ENCODE data around the gene ELOVL6. TPM values are rescaled to one million over a fixed set of nuclear protein-coding genes. Genes with fewer than 3 reads are reported as not detected.

Gene ELOVL6
- total RNA-seq, 2 donors from 2014 or later = 43.5 to 44.8 TPM

DNA sequence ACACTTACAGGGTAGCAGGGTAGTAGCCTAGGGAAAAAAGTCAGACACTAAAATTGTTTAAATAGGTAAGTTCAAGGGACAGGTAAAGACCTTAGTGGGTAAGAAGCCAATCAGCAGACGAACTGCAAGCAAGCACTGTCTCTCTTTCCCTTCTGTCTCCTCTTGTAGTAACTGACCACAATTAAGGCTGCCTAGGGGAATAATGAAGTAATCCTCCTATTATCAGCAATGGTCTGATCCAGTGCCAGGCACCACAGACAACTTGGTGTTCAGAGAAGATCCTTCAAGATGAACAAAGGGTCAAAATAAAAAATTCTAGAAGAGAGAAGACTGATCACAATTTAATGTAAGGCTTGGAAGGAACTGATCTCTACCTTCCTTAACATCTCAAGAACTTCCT is 62.9 kb downstream of the ELOVL6 start:
- no peak overlapping the region for H3K27ac Mint-ChIP-seq
- no peaks in the 10 kb centered on the region for H3K36me3 Mint-ChIP-seq (ENCODE audit: low read depth)
- peaks cover 14% of the 10 kb centered on the region for H3K4me1 ChIP-seq (ENCODE audit: control insufficient read depth, insufficient read depth, low read length)
- no peaks in the 10 kb centered on the region for H3K36me3 ChIP-seq (ENCODE audit: control insufficient read depth, insufficient read depth, low read length)
- peaks cover 59% of the 10 kb centered on the region for H3K4me1 Mint-ChIP-seq
- WGBS, 2 experiments (ENCODE audit: insufficient coverage in 1 of 2, insufficient read length in 1 of 2) = 50 to 79% methylated on average over 1 of the region's 1 CpG
- TF ChIP-seq, protein P1, sequence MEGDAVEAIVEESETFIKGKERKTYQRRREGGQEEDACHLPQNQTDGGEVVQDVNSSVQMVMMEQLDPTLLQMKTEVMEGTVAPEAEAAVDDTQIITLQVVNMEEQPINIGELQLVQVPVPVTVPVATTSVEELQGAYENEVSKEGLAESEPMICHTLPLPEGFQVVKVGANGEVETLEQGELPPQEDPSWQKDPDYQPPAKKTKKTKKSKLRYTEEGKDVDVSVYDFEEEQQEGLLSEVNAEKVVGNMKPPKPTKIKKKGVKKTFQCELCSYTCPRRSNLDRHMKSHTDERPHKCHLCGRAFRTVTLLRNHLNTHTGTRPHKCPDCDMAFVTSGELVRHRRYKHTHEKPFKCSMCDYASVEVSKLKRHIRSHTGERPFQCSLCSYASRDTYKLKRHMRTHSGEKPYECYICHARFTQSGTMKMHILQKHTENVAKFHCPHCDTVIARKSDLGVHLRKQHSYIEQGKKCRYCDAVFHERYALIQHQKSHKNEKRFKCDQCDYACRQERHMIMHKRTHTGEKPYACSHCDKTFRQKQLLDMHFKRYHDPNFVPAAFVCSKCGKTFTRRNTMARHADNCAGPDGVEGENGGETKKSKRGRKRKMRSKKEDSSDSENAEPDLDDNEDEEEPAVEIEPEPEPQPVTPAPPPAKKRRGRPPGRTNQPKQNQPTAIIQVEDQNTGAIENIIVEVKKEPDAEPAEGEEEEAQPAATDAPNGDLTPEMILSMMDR (conservative IDR thresholded peaks at IDR 0.05) = no peak
- peaks cover 4% of the 10 kb centered on the region for H3K27me3 Mint-ChIP-seq (ENCODE audit: insufficient read depth)
- H3K4me3 ChIP-seq (ENCODE audit: low read length) = no peak overlapping the region
- H3K27ac ChIP-seq (ENCODE audit: low read depth, low read length) = no peak overlapping the region
- H3K9me3 Mint-ChIP-seq = no peaks in the 10 kb centered on the region
- no peaks in the 10 kb centered on the region for H3K27me3 ChIP-seq (ENCODE audit: control insufficient read depth, insufficient read depth, low read length, poor library complexity, severe bottlenecking)
- no peak overlapping the region for H3K9ac ChIP-seq (ENCODE audit: extremely low read depth, low read length, poor library complexity, severe bottlenecking)
- DNase-seq = no peak
- H3K9me3 ChIP-seq (ENCODE audit: control insufficient read depth, low read length) = no peaks in the 10 kb centered on the region
- no peak overlapping the region for H3K4me3 Mint-ChIP-seq

DNA sequence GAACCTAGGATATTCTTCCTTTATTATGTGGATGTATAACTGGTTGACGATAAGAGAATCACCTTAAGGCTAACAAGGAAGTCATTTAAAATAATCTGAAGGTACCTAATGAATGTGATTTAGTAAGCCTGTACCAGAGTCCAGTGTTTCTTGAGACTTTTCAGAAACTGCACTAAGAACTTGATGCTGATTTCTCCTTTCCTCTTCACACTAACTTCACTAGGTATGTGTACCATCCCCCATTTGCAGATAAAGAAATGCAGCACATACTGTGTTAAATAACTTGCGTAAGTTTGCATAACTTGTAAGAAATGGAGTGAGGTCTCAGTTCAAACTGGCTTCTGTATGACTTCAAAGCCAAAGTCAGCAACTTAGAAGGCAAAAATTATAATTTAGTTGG is 63.3 kb downstream of the ELOVL6 start:
- H3K9ac ChIP-seq (ENCODE audit: extremely low read depth, low read length, poor library complexity, severe bottlenecking) = no peak overlapping the region
- no peaks in the 10 kb centered on the region for H3K36me3 ChIP-seq (ENCODE audit: control insufficient read depth, insufficient read depth, low read length)
- H3K4me1 ChIP-seq (ENCODE audit: control insufficient read depth, insufficient read depth, low read length) = peaks cover 14% of the 10 kb centered on the region
- H3K4me3 ChIP-seq (ENCODE audit: low read length) = no peak overlapping the region
- Mint-ChIP-seq H3K4me3 (no peak overlapping the region), H3K27me3 (ENCODE audit: insufficient read depth) (peaks cover 4% of the 10 kb centered on the region), H3K36me3 (ENCODE audit: low read depth) (no peaks in the 10 kb centered on the region), H3K9me3 (no peaks in the 10 kb centered on the region), H3K27ac (no peak overlapping the region), H3K4me1 (peaks cover 61% of the 10 kb centered on the region)
- H3K27me3 ChIP-seq (ENCODE audit: control insufficient read depth, insufficient read depth, low read length, poor library complexity, severe bottlenecking) = no peaks in the 10 kb centered on the region
- H3K27ac ChIP-seq (ENCODE audit: low read depth, low read length) = no peak overlapping the region
- TF ChIP-seq, protein P1 (conservative IDR thresholded peaks at IDR 0.05) = no peak
- no peaks in the 10 kb centered on the region for H3K9me3 ChIP-seq (ENCODE audit: control insufficient read depth, low read length)
- WGBS, 2 experiments (ENCODE audit: insufficient coverage in 1 of 2, insufficient read length in 1 of 2) = 96 to 100% methylated on average over 1 to 2 of the region's 2 CpGs
- no peak for DNase-seq

GRCh38 chr4:110134269-110134869 is 64.0 kb downstream of the ELOVL6 start:
- Histone ChIP-seq H3K9ac (ENCODE audit: extremely low read depth, low read length, poor library complexity, severe bottlenecking) (no peak overlapping the region), H3K27me3 (ENCODE audit: control insufficient read depth, insufficient read depth, low read length, poor library complexity, severe bottlenecking) (no peaks in the 10 kb centered on the region), H3K4me3 (ENCODE audit: low read length) (no peak overlapping the region), H3K9me3 (ENCODE audit: control insufficient read depth, low read length) (no peaks in the 10 kb centered on the region), H3K4me1 (ENCODE audit: control insufficient read depth, insufficient read depth, low read length) (peaks cover 14% of the 10 kb centered on the region), H3K27ac (ENCODE audit: low read depth, low read length) (no peak overlapping the region), H3K36me3 (ENCODE audit: control insufficient read depth, insufficient read depth, low read length) (no peaks in the 10 kb centered on the region)
- H3K27ac Mint-ChIP-seq = no peak overlapping the region
- no peak overlapping the region for H3K4me3 Mint-ChIP-seq
- no peak for DNase-seq
- no peaks in the 10 kb centered on the region for H3K36me3 Mint-ChIP-seq (ENCODE audit: low read depth)
- H3K4me1 Mint-ChIP-seq = peaks cover 54% of the 10 kb centered on the region
- whole genome bisulfite sequencing, 2 experiments (ENCODE audit: insufficient coverage in 1 of 2, insufficient read length in 1 of 2) = 91 to 95% methylated on average over 1 to 3 of the region's 3 CpGs
- TF ChIP-seq, protein P1 (conservative IDR thresholded peaks at IDR 0.05) = no peak
- no peaks in the 10 kb centered on the region for H3K9me3 Mint-ChIP-seq
- H3K27me3 Mint-ChIP-seq (ENCODE audit: insufficient read depth) = peaks cover 4% of the 10 kb centered on the region
